ENCODE measurements around the gene ASZ1.

ASZ1 gene

GRCh38 chr7:117401293-117402002 is 25.8 kb downstream of the ASZ1 start:
- DNase-seq = no peak

DNA sequence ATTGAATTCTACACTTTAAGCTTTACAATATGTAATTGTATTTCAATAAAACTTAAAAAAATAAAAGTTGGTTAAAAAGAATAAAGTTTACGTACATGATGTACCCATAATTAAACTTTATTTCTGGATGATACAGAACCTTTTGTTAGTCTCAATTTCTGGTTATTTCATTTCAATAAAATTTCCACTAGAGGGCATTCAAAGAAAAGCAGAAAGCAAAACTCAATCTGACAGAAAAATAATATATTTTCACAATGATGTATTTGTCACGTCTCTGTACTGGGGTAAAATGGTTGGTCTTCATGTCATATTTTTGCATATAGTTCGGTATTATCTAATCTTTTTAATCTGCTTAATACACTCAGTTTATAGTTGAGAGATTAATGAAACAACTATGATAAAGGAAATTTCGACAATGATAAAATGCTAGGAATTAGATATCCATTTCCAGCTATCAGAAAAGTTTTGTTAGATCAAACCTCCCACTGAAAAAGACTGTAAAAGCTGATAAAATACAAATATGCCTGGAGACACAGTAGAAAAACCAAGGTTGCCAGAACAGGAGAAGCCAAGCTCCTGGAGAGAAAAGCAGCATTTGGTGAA is 27.4 kb downstream of the ASZ1 start:
- DNase-seq = no peak

GRCh38 chr7:117395743-117396142 is 31.6 kb downstream of the ASZ1 start:
- DNase-seq = no peak

DNA sequence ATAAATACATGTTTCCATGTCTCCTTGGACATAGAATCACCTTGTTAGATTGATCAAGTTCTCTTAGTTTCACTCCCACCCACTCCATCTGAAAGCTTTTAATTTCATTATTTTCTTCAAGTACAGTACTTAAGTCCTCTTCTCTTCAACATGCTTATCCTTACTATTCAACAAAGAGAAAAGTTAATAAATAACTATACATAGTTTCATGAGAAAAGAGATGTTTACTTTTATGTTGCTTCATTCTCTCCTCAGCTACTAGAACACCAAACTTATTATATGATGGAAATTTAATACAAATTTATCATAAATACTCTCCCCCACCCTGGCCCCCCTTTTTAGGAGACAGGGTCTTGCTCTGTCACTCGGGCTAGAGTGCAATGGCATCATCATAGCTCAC is 33.5 kb downstream of the ASZ1 start:
- DNase-seq = no peak

- no peak for DNase-seq
Measured at GRCh38 chr7:117389871-117390270, 37.4 kb downstream of the ASZ1 start.

- no peak for DNase-seq
Measured at GRCh38 chr7:117386110-117386706, 41.1 kb downstream of the ASZ1 start.

GRCh38 chr7:117385363-117386109 is 41.8 kb downstream of the ASZ1 start:
- DNase-seq = no peak

DNA sequence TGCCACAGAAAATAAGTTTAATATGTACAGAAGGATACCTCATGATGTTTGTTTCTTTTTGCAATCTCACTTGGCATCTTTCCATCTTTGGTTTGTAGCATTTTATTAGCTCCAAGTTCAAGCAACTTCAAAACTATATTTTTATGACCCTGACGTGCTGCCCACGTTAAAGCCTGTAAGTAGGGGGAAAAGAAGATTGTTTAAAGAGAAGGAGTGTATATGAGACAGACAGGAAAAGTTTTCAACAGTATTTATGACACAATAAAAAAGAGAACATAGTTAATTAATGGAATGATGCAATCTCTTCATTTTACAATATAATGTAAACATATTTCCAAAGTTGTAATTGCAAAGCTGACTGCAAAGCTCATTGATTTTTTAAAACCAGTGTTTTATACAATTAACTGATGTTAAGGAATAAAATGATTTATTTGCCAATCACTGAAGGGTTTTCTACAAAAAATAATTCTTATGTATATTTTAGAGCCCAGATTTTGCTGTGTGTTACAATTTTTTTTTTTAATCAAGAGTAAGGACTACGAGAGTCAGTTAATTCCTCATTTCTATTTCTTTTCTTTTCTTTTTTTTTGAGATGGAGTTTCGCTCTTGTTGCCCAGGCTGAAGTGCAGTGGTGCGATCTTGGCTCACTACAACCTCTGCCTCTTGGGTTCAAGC is 42.5 kb downstream of the ASZ1 start:
- DNase-seq = no peak

DNA sequence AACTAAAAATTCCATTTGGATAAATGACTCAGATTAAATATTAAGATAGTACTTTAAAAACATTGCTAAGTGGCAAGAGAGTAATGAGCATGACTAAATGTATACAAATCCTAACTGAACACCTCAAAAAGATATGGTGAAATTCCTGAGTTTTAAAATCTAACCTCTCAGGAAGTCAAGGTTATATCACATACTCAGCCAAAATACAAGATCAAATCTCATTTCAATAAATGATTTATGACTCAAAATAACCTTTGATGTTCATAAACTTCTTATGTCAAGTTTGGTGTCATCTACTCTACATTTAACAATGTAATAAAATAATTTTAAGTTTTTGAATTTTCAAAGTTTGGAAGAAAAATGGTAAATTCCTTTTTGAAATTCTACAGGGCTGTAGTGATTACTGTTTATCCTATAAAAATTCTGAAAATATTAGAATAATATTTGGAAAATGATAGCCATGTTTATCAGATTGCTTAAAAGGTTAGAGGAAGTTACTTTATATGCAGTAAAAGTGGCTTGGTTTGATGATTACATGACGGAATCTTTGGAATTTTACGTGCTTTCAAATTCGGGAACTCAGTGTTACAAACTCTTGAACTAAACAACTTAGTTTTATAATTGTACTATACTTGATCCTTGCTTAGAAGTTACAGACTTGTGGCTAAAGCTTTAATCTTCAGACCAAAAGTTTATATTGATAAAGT is 43.7 kb downstream of the ASZ1 start:
- no peak for DNase-seq

DNA sequence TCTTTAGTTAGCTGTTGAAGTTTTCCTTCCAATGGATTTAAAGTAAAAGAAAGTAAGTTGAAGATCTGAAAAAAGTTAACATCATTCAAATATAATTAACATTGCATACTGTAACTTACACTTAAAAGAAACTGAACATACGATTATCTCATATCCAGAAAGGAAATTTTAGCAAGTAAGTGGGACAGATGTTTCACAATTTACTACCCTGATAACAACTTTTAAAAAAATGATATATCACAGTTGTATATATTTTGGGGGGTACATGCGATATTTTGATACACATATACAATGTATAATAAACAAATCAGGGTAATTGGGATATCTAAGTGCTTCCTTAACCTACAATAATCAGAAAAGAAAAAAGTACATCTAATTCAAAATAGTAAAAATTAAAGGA is 44.2 kb downstream of the ASZ1 start:
- DNase-seq = no peak

DNA sequence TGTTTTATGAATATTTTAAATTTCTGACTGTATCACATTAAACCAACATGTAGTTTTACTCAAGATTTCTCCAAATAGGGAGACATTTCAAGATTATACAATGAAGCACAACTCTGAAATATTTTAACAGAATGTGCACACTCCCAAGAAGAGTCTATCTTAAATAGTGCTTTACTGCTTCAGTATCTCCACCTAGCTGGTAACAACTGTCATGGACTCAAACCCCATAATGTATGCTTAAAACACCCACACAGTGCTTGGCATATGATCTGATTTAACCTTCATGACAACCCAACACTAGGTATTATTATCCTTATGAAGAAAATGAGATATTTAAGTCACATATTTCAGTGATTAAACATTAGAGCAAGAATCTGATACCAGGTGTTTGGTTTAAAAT is 45.9 kb downstream of the ASZ1 start:
- DNase-seq = no peak

DNA sequence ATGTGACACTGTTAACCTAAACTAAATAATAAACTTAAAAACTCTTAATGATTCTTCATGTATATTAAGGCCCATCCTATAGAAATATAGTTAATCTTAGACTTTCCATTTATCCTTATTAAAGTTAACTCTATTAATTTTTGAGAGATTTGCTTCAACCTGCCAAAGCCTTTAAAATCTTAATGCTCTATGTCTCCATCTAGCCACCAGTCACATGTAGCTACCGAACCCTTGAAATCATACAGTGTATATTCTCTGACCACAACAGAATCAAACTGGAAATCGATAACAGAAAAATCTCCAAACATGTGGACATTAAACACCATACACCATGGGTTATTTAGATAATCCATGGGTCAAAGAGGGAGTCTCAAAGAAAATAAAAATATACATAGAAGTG is 51.9 kb downstream of the ASZ1 start:
- no peak for DNase-seq

GRCh38 chr7:117372073-117372472 is 55.2 kb downstream of the ASZ1 start:
- DNase-seq = no peak

- DNase-seq = no peak
Measured at GRCh38 chr7:117364339-117365080, 62.8 kb downstream of the ASZ1 start.

GRCh38 chr7:117362294-117362888 is 64.9 kb downstream of the ASZ1 start:
- DNase-seq = no peak

- DNase-seq = no peak
Measured at GRCh38 chr7:117350027-117350426, 77.3 kb downstream of the ASZ1 start.

DNA sequence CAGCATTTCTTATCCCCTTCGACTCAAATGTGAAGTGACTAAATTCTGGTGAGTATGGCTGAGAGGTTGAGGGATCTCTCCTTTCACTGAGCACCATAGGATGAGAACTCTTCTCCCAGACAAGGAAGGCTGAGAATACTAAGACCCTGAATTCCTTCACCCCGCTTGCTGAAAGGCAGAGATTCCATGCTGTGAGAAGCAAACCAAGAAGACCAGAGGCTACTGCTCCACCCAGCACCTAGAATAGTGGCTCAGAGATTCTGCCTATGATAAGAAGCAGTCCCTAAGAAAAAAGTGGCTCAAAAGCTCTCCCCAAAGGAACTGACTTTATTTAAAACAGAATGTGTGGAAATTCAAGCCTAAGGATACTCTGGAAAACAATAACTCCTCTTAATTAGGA is 77.7 kb downstream of the ASZ1 start:
- DNase-seq = no peak

GRCh38 chr7:117347962-117348672 is 79.2 kb downstream of the ASZ1 start:
- no peak for DNase-seq

- no peak for DNase-seq
Measured at GRCh38 chr7:117347480-117347879, 79.8 kb downstream of the ASZ1 start.

- DNase-seq = no peak
Measured at GRCh38 chr7:117346161-117346560, 81.1 kb downstream of the ASZ1 start.

- DNase-seq = no peak
Measured at GRCh38 chr7:117338020-117338419, 89.3 kb downstream of the ASZ1 start.

Data from activated CD4-positive, alpha-beta T cell treated with anti-CD3 and anti-CD28 coated beads for 4 hours (primary cell).